GM12891 (cell line): Measurements from ENCODE around the gene RAI2.

ENCODE experiments used
- POLR2A ChIP-seq: IDR thresholded peaks from 2 replicates; pipeline ENCODE4 v1.6.1; 2011; ENCODE audit warnings: low read depth, low read length, control low read depth
- POLR2AphosphoS5 ChIP-seq: IDR thresholded peaks from 2 replicates; pipeline ENCODE4 v1.6.1; 2011; ENCODE audit warnings: low read depth, low read length, control low read depth
- TAF1 ChIP-seq: IDR thresholded peaks from 2 replicates; pipeline ENCODE4 v1.6.1; 2011; ENCODE audit warnings: low read depth, low read length, control low read depth

- TF ChIP-seq POLR2AphosphoS5 (no peak), POLR2A (no peak), TAF1 (no peak)
Observed at GRCh38 chrX:17750436-17750835, 110.7 kb downstream of the RAI2 start.
